Mesothelial cell of epicardium (in vitro differentiated cells): ENCODE data around the gene CHRDL2. TPM values are rescaled to one million over a fixed set of nuclear protein-coding genes. Genes with fewer than 3 reads are reported as not detected.

Source experiments
- DNase-seq, 2 experiments: peaks; one replicate each; pipeline ENCODE4 v3.0.0; 2021; ENCODE audit warnings: low spot score in 2 of 2; ENCODE audit not compliant: unreplicated experiment in 2 of 2
- H3K27ac Mint-ChIP-seq: 2 replicates; pipeline ENCODE4 v1.8.0; 2021; ENCODE audit warnings: mixed read lengths
- H3K27me3 Mint-ChIP-seq: 2 replicates; pipeline ENCODE4 v1.8.0; 2021; ENCODE audit warnings: low read depth, mixed read lengths
- H3K36me3 Mint-ChIP-seq: 2 replicates; pipeline ENCODE4 v1.8.0; 2021; ENCODE audit warnings: mixed read lengths
- H3K4me1 Mint-ChIP-seq: 2 replicates; pipeline ENCODE4 v1.8.0; 2021; ENCODE audit warnings: mixed read lengths
- H3K4me3 Mint-ChIP-seq: 2 replicates; pipeline ENCODE4 v1.8.0; 2021; ENCODE audit warnings: mild to moderate bottlenecking, moderate library complexity, mixed read lengths
- H3K9me3 Mint-ChIP-seq: 2 replicates; pipeline ENCODE4 v1.8.0; 2021; ENCODE audit warnings: mixed read lengths
- CTCF ChIP-seq: fragments of 200-600 bp; sonication (generic); IDR thresholded peaks from one replicate; pipeline ENCODE4 v1.5.0; 2021; ENCODE audit warnings: antibody characterized with exemption; ENCODE audit not compliant: unreplicated experiment
- total RNA-seq: library from RNA; stranded (reverse); gene quantifications from 3 replicates; pipeline ENCODE4 v1.2.1, GENCODE V29; 2021

Gene CHRDL2
- total RNA-seq, 1 donor from 2014 or later: 0.65 TPM

DNA sequence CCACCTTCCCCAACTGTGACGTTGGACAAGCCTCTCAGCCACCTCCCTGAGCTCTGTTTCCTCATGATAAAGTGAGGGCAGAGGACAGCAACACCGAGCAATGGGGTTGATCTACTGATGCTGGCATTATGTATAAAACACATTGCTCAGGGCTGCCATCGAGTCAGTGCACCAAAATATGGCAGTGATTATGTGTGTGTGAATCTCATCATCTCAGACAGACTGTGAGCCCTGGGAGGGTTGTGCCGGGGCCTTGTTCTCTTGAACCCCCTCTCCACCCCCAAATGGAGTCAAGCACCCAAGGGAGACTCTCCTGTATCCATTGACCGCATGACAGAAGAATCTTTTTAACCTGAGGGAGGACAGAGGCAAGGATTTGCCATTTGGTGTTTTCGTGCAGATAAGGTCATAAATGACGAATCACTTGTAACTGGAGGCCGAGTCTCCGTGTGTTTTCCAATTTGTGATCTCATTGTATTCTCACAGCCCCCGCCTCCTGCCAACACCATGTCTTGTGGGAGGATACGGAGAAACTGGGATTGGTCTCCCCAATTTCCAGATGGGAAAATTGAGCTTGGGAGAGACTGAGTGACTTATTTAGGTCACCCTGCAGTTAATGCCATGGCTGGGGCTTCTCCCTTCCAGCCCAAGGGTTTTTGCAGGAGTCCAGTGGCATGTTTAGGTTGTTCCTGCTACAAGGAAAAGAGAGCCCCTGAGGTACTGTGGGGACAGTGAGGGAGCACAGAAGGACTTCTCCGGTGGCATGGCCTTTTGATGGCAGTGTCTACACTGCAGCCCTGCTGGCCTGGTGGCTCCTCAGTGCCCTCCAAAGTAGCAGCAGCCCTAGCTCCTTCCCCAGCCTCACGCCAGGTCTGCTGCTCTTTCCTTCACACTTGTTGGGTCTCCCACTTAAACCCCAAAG lies 52.4 kb downstream of the CHRDL2 start:
- Mint-ChIP-seq H3K9me3 (peaks cover 3% of the 10 kb centered on the region), H3K27me3 (no peaks in the 10 kb centered on the region), H3K36me3 (no peaks in the 10 kb centered on the region), H3K27ac (no peak overlapping the region), H3K4me3 (no peak overlapping the region), H3K4me1 (peaks cover 5% of the 10 kb centered on the region)
- DNase-seq: peak in 1 of 2 experiments; percentile 13
- no peak for TF ChIP-seq CTCF

DNA sequence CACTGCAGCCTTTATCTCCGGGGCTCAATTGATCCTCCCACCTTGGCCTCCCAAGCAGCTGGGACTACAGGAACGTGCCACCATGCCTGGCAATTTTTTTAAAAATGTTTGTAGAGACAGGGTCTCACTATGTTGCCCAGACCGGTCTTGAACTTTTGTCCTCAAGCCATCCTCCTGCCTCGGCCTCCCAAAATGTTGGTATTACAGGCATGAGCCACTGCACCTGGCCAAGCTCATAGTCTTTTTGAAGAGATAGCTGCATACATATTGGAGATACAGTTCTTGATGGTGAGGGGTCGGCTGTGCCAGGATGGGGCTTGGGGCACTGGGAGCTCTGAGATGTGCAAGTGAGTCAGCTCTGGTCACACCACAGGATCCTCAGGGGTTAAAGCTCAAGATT lies 53.2 kb downstream of the CHRDL2 start:
- no peak overlapping the region for H3K4me3 Mint-ChIP-seq
- H3K9me3 Mint-ChIP-seq: peaks cover 3% of the 10 kb centered on the region
- H3K27ac Mint-ChIP-seq: no peak overlapping the region
- peaks cover 12% of the 10 kb centered on the region for H3K4me1 Mint-ChIP-seq
- TF ChIP-seq CTCF: no peak
- no peaks in the 10 kb centered on the region for H3K27me3 Mint-ChIP-seq
- no peak for DNase-seq
- no peaks in the 10 kb centered on the region for H3K36me3 Mint-ChIP-seq

DNA sequence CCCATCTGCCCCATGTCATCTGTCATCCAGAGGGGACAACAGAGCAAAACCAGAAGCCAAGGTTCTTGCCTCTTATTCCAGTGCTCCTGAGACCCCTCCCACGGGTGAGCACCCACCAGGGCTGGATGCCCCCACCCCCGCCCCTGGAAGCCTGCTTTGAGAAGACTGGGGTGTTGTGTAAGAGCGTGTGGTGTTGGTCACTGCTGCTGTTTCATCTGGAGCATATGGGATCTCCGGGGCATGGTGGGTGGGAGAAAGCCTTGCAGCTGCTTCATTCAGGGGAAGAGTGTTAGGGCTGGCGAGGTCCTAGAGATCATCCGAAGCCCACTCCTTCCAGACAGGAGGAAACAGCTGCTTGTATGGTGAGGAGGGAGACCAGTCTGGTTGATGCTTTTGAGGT lies 54.1 kb downstream of the CHRDL2 start:
- no peak overlapping the region for H3K4me3 Mint-ChIP-seq

DNA sequence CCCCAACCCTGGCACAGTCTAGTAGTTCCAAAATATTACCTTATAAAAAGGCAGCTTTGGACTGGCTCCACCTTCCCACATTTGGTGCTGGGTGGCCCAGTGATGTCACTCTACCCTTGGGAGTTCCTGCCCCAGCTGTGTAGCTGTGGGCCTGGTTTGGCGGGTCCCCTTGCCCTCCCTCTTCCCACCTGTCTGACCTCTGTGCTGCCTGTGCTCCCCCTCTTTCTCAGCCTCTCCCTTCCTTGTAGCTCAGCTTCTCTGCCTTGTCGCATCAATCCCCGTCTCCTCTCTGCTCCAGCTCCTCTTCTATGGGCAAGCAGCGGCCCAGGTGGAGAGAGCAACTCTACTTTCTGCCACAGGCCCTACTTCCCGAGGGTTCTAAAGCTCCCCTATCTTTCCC lies 54.6 kb downstream of the CHRDL2 start:
- peaks cover 12% of the 10 kb centered on the region for H3K4me1 Mint-ChIP-seq
- H3K4me3 Mint-ChIP-seq: no peak overlapping the region
- no peaks in the 10 kb centered on the region for H3K27me3 Mint-ChIP-seq
- peak overlapping the region; percentile 1 for H3K27ac Mint-ChIP-seq
- H3K9me3 Mint-ChIP-seq: peaks cover 3% of the 10 kb centered on the region
- no peak for TF ChIP-seq CTCF
- no peaks in the 10 kb centered on the region for H3K36me3 Mint-ChIP-seq
- peak in 1 of 2 experiments; percentile 6 for DNase-seq

More for the DNA sequence above, 54.1 kb downstream of the CHRDL2 start:
- no peaks in the 10 kb centered on the region for H3K27me3 Mint-ChIP-seq
- TF ChIP-seq CTCF: no peak
- peaks cover 3% of the 10 kb centered on the region for H3K9me3 Mint-ChIP-seq
- peak overlapping the region; percentile 1 for H3K27ac Mint-ChIP-seq
- peak in 1 of 2 experiments; percentile 5 for DNase-seq
- peaks cover 14% of the 10 kb centered on the region for H3K4me1 Mint-ChIP-seq
- H3K36me3 Mint-ChIP-seq: no peaks in the 10 kb centered on the region

DNA sequence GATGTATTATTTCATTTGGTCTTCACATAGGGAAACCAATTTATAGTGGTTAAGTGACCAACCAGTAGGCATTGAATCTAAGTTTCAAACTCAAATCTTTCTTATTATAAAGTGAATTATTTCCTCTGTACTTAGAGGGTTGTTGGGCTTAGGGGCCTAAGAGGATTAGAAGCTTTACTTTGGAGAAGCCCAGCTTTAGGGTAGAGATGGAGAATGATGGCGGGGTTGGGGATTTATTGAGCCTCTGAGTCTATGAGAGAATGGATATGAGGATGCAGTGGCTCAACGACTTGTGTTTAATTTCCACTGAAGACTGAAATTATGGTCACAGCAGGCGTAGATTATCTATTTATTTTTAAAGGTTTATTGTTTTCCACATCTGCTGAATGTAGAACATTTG lies 55.5 kb downstream of the CHRDL2 start:
- no peak for TF ChIP-seq CTCF
- Mint-ChIP-seq H3K27me3 (no peaks in the 10 kb centered on the region), H3K27ac (no peak overlapping the region), H3K4me1 (peaks cover 9% of the 10 kb centered on the region), H3K36me3 (no peaks in the 10 kb centered on the region), H3K4me3 (no peak overlapping the region), H3K9me3 (peaks cover 3% of the 10 kb centered on the region)
- no peak for DNase-seq
